Measurements from ENCODE around the gene CD99. TPM values are rescaled to one million over a fixed set of nuclear protein-coding genes. Genes with fewer than 3 reads are reported as not detected.

The CD99 gene
- polyA plus RNA-seq, 3 donors, result 159 to 217 (median 184) TPM

DNA sequence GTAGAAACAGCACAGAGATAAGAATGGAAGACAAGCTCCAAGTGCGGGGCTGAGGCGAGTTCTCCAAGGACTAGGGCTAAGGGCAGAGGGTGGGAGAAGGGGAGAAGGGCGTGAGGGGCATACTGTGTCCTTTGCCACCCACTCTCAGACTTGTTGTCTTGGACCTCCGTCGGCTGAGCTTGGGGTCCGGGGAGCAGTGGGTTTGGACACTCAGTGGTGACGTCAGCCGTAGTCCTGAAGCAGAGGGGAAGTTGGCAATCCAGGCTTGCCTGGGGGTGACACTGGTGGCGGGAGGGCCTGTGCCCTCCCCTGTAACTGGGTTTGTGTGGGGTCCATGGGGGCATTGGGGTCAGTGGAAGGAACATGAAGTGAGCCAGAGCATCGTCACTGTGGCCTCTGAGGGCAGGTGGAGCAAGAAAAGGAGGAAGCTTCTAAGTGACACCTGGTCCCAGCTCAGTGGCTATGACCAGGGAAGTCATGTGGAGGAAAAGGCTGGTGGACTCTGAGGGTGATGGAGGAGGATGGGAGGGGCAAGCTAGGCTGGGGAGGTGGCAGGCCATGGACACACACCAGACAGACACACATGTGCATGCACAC is 17.6 kb downstream of the CD99 start:
- DNase-seq, result peak; percentile 69 to 84 (median 77)
- Histone ChIP-seq H3K4me1 (ENCODE audit: control insufficient read depth in 1 of 2, insufficient read depth in 2 of 2, low read length in 2 of 2) (peaks cover 49 to 50% of the 10 kb centered on the region in 2 donors), H2AFZ (ENCODE audit: insufficient read depth, low read depth, low read length, poor library complexity, severe bottlenecking) (peak overlapping the region; percentile 21), H3K4me3 (replicated peaks in 1 of 3; ENCODE audit: low read depth in 2 of 3, low read length in 3 of 3) (no peak overlapping the region), H3K9ac (ENCODE audit: insufficient read depth, low read length, poor library complexity, severe bottlenecking) (peak overlapping the region; percentile 50), H3K9me3 (replicated peaks in 1 of 2; ENCODE audit: control insufficient read depth in 1 of 2, insufficient read depth in 1 of 2, low read length in 2 of 2) (no peaks in the 10 kb centered on the region), H3K27me3 (ENCODE audit: control insufficient read depth in 2 of 2, insufficient read depth in 2 of 2, low read length in 2 of 2) (no peaks in the 10 kb centered on the region), H3K4me2 (replicated peaks; ENCODE audit: extremely low read depth, low read length, poor library complexity, severe bottlenecking) (peak overlapping the region; percentile 29), H3K79me2 (ENCODE audit: insufficient read depth, low read length) (peaks cover 72% of the 10 kb centered on the region), H3K27ac (ENCODE audit: low read depth in 1 of 2, low read length in 2 of 2) (peak overlapping the region; percentile 5 to 87), H3K36me3 (replicated peaks in 1 of 2; ENCODE audit: control insufficient read depth in 1 of 2, insufficient read depth in 2 of 2, low read length in 2 of 2) (peaks cover 4 to 22% of the 10 kb centered on the region in 2 donors), H4K20me1 (ENCODE audit: insufficient read depth, low read length) (peaks cover 25% of the 10 kb centered on the region)
- Mint-ChIP-seq H3K27ac (peak overlapping the region; percentile 96 to 99 (median 99)), H3K4me3 (peak overlapping the region; percentile 60 to 73), H3K27me3 (ENCODE audit: low read depth in 3 of 3) (peaks cover 0 to 7% (median 2%) of the 10 kb centered on the region in 3 donors), H3K9me3 (peaks cover 0 to 2% (median 0%) of the 10 kb centered on the region in 7 donors), H3K36me3 (peaks cover 34 to 41% of the 10 kb centered on the region in 2 donors), H3K4me1 (peaks cover 56% of the 10 kb centered on the region)
- intact Hi-C loops (cut with micrococcal nuclease), result loop anchor here (2.0 to 5.0 kb wide), 3 partner anchors 16 to 96 kb away; no protein-coding TSS in a partner anchor
- TF ChIP-seq, protein P1, sequence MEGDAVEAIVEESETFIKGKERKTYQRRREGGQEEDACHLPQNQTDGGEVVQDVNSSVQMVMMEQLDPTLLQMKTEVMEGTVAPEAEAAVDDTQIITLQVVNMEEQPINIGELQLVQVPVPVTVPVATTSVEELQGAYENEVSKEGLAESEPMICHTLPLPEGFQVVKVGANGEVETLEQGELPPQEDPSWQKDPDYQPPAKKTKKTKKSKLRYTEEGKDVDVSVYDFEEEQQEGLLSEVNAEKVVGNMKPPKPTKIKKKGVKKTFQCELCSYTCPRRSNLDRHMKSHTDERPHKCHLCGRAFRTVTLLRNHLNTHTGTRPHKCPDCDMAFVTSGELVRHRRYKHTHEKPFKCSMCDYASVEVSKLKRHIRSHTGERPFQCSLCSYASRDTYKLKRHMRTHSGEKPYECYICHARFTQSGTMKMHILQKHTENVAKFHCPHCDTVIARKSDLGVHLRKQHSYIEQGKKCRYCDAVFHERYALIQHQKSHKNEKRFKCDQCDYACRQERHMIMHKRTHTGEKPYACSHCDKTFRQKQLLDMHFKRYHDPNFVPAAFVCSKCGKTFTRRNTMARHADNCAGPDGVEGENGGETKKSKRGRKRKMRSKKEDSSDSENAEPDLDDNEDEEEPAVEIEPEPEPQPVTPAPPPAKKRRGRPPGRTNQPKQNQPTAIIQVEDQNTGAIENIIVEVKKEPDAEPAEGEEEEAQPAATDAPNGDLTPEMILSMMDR (IDR thresholded peaks at IDR 0.05), result no peak
- WGBS (ENCODE audit: insufficient coverage), result 28% methylated on average over 9 of the region's 10 CpGs

DNA sequence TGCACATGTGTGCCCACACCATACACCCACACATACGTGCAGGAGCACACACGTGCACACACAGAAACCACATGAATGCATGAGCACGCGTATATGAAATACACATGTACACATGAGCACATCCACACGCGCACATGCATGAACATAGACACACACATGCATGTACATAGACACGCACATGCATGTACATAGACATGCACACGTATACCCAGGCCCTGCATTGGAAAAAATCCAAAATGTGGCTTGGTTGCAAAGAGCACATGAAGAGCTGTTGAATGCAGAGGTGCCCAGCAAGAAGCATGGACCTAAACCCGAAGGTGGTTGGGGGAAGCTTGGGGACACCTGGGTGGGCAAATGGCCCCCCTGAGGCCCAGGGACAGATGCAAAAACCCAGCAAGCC is 18.5 kb downstream of the CD99 start:
- peaks cover 23% of the 10 kb centered on the region for H4K20me1 ChIP-seq (ENCODE audit: insufficient read depth, low read length)
- peak overlapping the region; percentile 87 to 90 for H3K27ac ChIP-seq (ENCODE audit: low read depth in 1 of 2, low read length in 2 of 2)
- no peaks in the 10 kb centered on the region for H3K9me3 ChIP-seq (replicated peaks in 1 of 2; ENCODE audit: control insufficient read depth in 1 of 2, insufficient read depth in 1 of 2, low read length in 2 of 2)
- H3K4me3 Mint-ChIP-seq, result peak overlapping the region; percentile 78 to 83
- peaks cover 33 to 35% of the 10 kb centered on the region in 2 donors for H3K36me3 Mint-ChIP-seq
- peak overlapping the region; percentile 53 for H3K9ac ChIP-seq (ENCODE audit: insufficient read depth, low read length, poor library complexity, severe bottlenecking)
- no peak overlapping the region for H2AFZ ChIP-seq (ENCODE audit: insufficient read depth, low read depth, low read length, poor library complexity, severe bottlenecking)
- TF ChIP-seq, protein P1 (IDR thresholded peaks at IDR 0.05), result no peak
- no peak for DNase-seq
- H3K4me2 ChIP-seq (replicated peaks; ENCODE audit: extremely low read depth, low read length, poor library complexity, severe bottlenecking), result peak overlapping the region; percentile 55
- H3K4me1 Mint-ChIP-seq, result peaks cover 58% of the 10 kb centered on the region
- peaks cover 0 to 2% (median 0%) of the 10 kb centered on the region in 7 donors for H3K9me3 Mint-ChIP-seq
- peaks cover 0 to 7% (median 2%) of the 10 kb centered on the region in 3 donors for H3K27me3 Mint-ChIP-seq (ENCODE audit: low read depth in 3 of 3)
- peaks cover 4 to 28% of the 10 kb centered on the region in 2 donors for H3K36me3 ChIP-seq (replicated peaks in 1 of 2; ENCODE audit: control insufficient read depth in 1 of 2, insufficient read depth in 2 of 2, low read length in 2 of 2)
- intact Hi-C loops (cut with micrococcal nuclease), result loop anchor here (2.0 to 5.0 kb wide), 3 partner anchors 17 to 97 kb away; no protein-coding TSS in a partner anchor
- H3K27ac Mint-ChIP-seq, result peak overlapping the region; percentile 97 to 99 (median 99)
- H3K4me1 ChIP-seq (ENCODE audit: control insufficient read depth in 1 of 2, insufficient read depth in 2 of 2, low read length in 2 of 2), result peaks cover 49 to 50% of the 10 kb centered on the region in 2 donors
- peaks cover 64% of the 10 kb centered on the region for H3K79me2 ChIP-seq (ENCODE audit: insufficient read depth, low read length)
- peak overlapping the region in 2 of 3 experiments; percentile 6 to 42 for H3K4me3 ChIP-seq (replicated peaks in 1 of 3; ENCODE audit: low read depth in 2 of 3, low read length in 3 of 3)
- WGBS (ENCODE audit: insufficient coverage), result 83% methylated on average over 7 of the region's 9 CpGs
- no peaks in the 10 kb centered on the region for H3K27me3 ChIP-seq (ENCODE audit: control insufficient read depth in 2 of 2, insufficient read depth in 2 of 2, low read length in 2 of 2)

Measured in CD14-positive monocyte (primary cell).